Breast epithelium (tissue), 4 donors: ENCODE results near the gene FHIT. TPM values are rescaled to one million over a fixed set of nuclear protein-coding genes. Genes with fewer than 3 reads are reported as not detected.

Experiments used
- DNase-seq, 2 donors: peaks; one replicate each; pipeline ENCODE4 v3.0.0-alpha.2; 2019; ENCODE audit warnings: low spot score in 2 of 2
- H3K27ac ChIP-seq, 2 donors: fragments of 200-600 bp; sonication (generic) in 1 of 2; one replicate each; pipeline ENCODE4 v1.5.1; 2016 to 2019; ENCODE audit warnings: mild to moderate bottlenecking in 1 of 2
- H3K27me3 ChIP-seq, 2 donors: fragments of 200-600 bp; sonication (generic) in 1 of 2; one replicate each; pipeline versions ENCODE4 v1.5.1 to v1.6.0; 2017 to 2019; ENCODE audit warnings: control low read depth in 1 of 2, mild to moderate bottlenecking in 1 of 2
- H3K36me3 ChIP-seq: fragments of 200-600 bp; one replicate; pipeline ENCODE4 v1.5.1; 2019
- H3K4me1 ChIP-seq, 2 donors: fragments of 200-600 bp; sonication (generic); one replicate each; pipeline ENCODE4 v1.5.1; 2016 to 2019; ENCODE audit warnings: control low read depth in 1 of 2
- H3K4me3 ChIP-seq, 3 donors: fragments of 200-600 bp; sonication (generic); 1 replicate in 2 of 3; 2 replicates in 1 of 3; pipeline ENCODE4 v1.5.1; 2016 to 2019; ENCODE audit warnings: mild to moderate bottlenecking in 3 of 3, moderate library complexity in 2 of 3
- H3K9me3 ChIP-seq, 2 donors: fragments of 200-600 bp; sonication (generic) in 1 of 2; one replicate each; pipeline ENCODE4 v1.5.1; 2016 to 2019; ENCODE audit warnings: control low read depth in 1 of 2
- POLR2A ChIP-seq: fragments of 450-650 bp; IDR thresholded peaks from one replicate; pipeline ENCODE4 v1.6.1; 2016; ENCODE audit warnings: antibody characterized with exemption, mild to moderate bottlenecking, moderate library complexity
- POLR2AphosphoS5 ChIP-seq, 3 donors: sonication (generic); formaldehyde crosslinking; IDR thresholded peaks; one replicate each; pipeline ENCODE4 v1.6.1; 2017; ENCODE audit warnings: antibody characterized with exemption in 3 of 3
- intact Hi-C: fragments of 100-400 bp; cut with DNase I; formaldehyde crosslinking; loops from one replicate; pipeline ENCODE4 v1.15.1; 2023; ENCODE audit warnings: low total_unique reads
- total RNA-seq, 3 donors: library from RNA; depleted of rRNA; stranded (reverse); fragments of >200 nt; gene quantifications; one replicate each; pipeline ENCODE4 v1.1.0, GENCODE V29; 2016
- TF ChIP-seq, protein P1 (sequence below), 3 donors: fragments of 450-650 bp; IDR thresholded peaks; one replicate each; pipeline ENCODE4 v1.5.1; 2016 to 2017; ENCODE audit warnings: antibody characterized with exemption in 3 of 3, mild to moderate bottlenecking in 3 of 3, moderate library complexity in 3 of 3

Gene FHIT
- total RNA-seq, 3 donors from 2014 or later, result 9.0 to 19.2 (median 17.7) TPM

- Histone ChIP-seq H3K27me3 (no peaks in the 10 kb centered on the region), H3K4me1 (no peaks in the 10 kb centered on the region), H3K27ac (no peak overlapping the region), H3K4me3 (no peak overlapping the region), H3K9me3 (no peaks in the 10 kb centered on the region), H3K36me3 (no peaks in the 10 kb centered on the region)
- no peak for TF ChIP-seq POLR2A
- TF ChIP-seq, protein P1, sequence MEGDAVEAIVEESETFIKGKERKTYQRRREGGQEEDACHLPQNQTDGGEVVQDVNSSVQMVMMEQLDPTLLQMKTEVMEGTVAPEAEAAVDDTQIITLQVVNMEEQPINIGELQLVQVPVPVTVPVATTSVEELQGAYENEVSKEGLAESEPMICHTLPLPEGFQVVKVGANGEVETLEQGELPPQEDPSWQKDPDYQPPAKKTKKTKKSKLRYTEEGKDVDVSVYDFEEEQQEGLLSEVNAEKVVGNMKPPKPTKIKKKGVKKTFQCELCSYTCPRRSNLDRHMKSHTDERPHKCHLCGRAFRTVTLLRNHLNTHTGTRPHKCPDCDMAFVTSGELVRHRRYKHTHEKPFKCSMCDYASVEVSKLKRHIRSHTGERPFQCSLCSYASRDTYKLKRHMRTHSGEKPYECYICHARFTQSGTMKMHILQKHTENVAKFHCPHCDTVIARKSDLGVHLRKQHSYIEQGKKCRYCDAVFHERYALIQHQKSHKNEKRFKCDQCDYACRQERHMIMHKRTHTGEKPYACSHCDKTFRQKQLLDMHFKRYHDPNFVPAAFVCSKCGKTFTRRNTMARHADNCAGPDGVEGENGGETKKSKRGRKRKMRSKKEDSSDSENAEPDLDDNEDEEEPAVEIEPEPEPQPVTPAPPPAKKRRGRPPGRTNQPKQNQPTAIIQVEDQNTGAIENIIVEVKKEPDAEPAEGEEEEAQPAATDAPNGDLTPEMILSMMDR (IDR thresholded peaks at IDR 0.05), result no peak
- no peak for TF ChIP-seq POLR2AphosphoS5 (IDR thresholded peaks at IDR 0.05)
- intact Hi-C loops, result no loop called here
- no peak for DNase-seq
These were observed 976.6 kb downstream of the FHIT start for GRCh38 chr3:60274646-60275045.

- intact Hi-C loops, result no loop called here
These were observed 977.2 kb downstream of the FHIT start for GRCh38 chr3:60274098-60274497.

GRCh38 chr3:60269829-60270266 is 981.4 kb downstream of the FHIT start:
- no peaks in the 10 kb centered on the region for H3K4me1 ChIP-seq
- DNase-seq, result no peak
- no peaks in the 10 kb centered on the region for H3K36me3 ChIP-seq
- H3K9me3 ChIP-seq, result no peaks in the 10 kb centered on the region
- H3K27ac ChIP-seq, result no peak overlapping the region
- intact Hi-C loops, result no loop called here
- H3K27me3 ChIP-seq, result no peaks in the 10 kb centered on the region
- TF ChIP-seq, protein P1 (IDR thresholded peaks at IDR 0.05), result no peak
- TF ChIP-seq POLR2AphosphoS5 (IDR thresholded peaks at IDR 0.05) (no peak), POLR2A (no peak)
- no peak overlapping the region for H3K4me3 ChIP-seq

More at GRCh38 chr3:60274098-60274497, 977.2 kb downstream of the FHIT start:
- no peak overlapping the region for H3K27ac ChIP-seq
- TF ChIP-seq POLR2A (no peak), POLR2AphosphoS5 (IDR thresholded peaks at IDR 0.05) (no peak)
- TF ChIP-seq, protein P1 (IDR thresholded peaks at IDR 0.05), result no peak
- no peaks in the 10 kb centered on the region for H3K4me1 ChIP-seq
- H3K36me3 ChIP-seq, result no peaks in the 10 kb centered on the region
- H3K27me3 ChIP-seq, result no peaks in the 10 kb centered on the region
- no peaks in the 10 kb centered on the region for H3K9me3 ChIP-seq
- no peak overlapping the region for H3K4me3 ChIP-seq
- no peak for DNase-seq

DNA sequence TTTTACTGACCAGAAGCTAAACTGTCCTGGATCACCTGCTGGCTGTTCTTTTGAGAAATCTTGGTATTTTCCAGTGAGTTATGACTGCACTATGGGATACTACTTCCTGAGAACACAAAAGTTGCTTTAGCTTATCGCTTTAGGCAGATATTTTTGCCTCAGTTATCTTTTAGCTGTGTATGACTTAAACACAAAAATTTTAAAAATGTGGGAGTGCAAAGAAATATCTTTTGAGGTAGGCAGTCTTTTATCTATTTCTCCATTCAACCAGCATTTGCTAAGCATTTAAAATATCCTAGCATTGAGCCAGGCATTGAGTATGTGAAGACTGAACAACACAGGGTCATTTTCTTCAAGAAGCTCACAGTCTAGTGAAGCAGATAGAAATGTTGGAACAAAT is 981.9 kb downstream of the FHIT start:
- H3K27me3 ChIP-seq, result no peaks in the 10 kb centered on the region
- no peaks in the 10 kb centered on the region for H3K36me3 ChIP-seq
- no peak overlapping the region for H3K4me3 ChIP-seq
- TF ChIP-seq, protein P1 (IDR thresholded peaks at IDR 0.05), result no peak
- TF ChIP-seq POLR2A, result no peak
- no peak for TF ChIP-seq POLR2AphosphoS5 (IDR thresholded peaks at IDR 0.05)
- no peak overlapping the region for H3K27ac ChIP-seq
- DNase-seq, result no peak
- intact Hi-C loops, result no loop called here
- no peaks in the 10 kb centered on the region for H3K9me3 ChIP-seq
- H3K4me1 ChIP-seq, result no peaks in the 10 kb centered on the region

- no peak overlapping the region for H3K27ac ChIP-seq
- DNase-seq, result no peak
- TF ChIP-seq POLR2A (no peak), POLR2AphosphoS5 (IDR thresholded peaks at IDR 0.05) (no peak)
- TF ChIP-seq, protein P1 (IDR thresholded peaks at IDR 0.05), result no peak
- no peak overlapping the region for H3K4me3 ChIP-seq
- no peaks in the 10 kb centered on the region for H3K27me3 ChIP-seq
- no peaks in the 10 kb centered on the region for H3K36me3 ChIP-seq
- H3K4me1 ChIP-seq, result no peaks in the 10 kb centered on the region
- intact Hi-C loops, result no loop called here
- H3K9me3 ChIP-seq, result no peaks in the 10 kb centered on the region
These were observed 983.1 kb downstream of the FHIT start for GRCh38 chr3:60268123-60268522.
